ENCODE measurements around the gene IGFBPL1.
"Not testable (repeated sequence)": the region's sequence is repeated elsewhere in the genome, so short reads cannot be mapped to it uniquely, and the experiment has no call there.

The IGFBPL1 gene

DNA sequence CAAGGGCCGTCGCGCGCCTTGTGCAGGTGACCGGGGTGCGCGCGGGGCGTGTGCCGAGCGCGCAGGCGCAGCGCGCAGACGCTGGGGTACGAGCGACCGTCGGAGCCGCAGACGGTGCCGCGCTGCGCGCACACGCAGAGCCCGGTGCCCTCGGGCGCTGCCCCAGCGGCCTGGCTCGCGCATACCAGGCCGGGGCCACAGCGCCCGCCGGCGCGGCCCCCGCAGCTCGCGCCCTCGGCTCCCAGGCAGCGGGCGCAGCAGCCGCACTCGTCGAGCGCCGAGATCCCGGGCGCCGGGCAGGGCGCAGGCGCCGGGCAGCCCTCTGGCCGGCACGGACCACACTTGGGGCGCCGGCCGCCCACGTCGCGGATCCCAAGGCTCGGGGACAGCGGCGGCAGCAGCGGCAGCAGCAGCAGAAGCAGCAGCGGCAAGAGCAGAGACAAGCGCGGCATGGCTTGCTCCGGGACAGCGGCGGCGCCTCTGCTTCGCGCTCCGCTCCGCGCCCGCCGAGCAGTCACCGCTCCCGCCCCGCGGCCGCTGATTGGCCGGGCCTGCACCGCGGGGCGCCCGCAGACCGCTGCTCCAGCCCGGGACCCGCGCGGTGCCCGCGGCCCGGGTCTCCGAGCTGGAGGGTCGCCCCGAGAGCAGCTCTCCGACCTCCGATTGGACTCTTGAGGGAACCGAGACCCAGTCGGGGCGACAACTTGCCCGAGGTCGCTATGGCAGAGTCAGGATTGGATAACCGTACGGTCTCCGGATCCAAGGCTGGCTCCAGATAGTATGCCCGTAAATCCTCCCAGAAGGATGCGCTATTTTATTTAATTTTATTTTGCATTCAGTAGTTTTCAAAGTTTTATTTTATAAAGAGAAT is at the start of gene IGFBPL1:
IGFBPL1 (minus strand) TSS at position 482 of the 871 bp plus-strand sequence; CDS start at position 452, 30 bp downstream.
- no peak for DNase-seq
- in situ Hi-C loops (cut with MboI; ENCODE audit: low pct_unique_long_range_greater_than_20kb, low sequenced_read_pairs) = loop anchor here (25.0 kb wide), 1 partner anchor 263 kb away; no protein-coding TSS in a partner anchor

DNA sequence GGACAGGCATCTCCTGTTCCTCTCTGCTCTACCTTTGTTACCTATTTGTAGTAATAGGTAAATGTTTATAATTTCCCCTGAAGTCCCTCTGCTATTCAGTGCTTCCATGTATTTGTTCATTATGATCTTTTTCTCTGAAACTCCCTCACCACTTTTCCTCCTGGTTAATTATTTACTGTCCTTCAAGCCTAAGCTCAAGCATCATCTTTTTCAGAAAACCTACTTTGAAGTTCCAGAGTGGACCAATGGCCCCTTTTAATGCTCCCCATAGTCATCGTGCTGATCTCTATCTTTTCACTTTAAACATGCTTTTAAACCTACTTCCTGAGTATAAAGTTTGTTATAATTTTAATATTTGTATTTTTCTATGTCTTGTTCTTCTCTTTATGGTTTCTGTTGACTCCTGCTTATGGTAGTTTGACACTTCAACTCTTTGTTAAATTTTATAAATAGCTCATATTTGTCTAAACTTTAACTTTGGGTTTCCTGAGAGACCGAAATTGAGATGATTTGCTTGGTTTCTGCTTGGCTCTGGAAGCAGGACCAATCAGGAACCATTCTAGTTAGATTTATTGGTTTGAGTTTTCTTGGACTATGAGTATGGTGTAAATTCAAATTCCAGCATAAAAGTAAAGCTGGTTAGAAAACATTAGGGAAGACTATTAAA is 48.5 kb upstream of the IGFBPL1 start:
- in situ Hi-C loops (cut with MboI; ENCODE audit: low pct_unique_long_range_greater_than_20kb, low sequenced_read_pairs); DNase-seq: not testable (repeated sequence)

DNA sequence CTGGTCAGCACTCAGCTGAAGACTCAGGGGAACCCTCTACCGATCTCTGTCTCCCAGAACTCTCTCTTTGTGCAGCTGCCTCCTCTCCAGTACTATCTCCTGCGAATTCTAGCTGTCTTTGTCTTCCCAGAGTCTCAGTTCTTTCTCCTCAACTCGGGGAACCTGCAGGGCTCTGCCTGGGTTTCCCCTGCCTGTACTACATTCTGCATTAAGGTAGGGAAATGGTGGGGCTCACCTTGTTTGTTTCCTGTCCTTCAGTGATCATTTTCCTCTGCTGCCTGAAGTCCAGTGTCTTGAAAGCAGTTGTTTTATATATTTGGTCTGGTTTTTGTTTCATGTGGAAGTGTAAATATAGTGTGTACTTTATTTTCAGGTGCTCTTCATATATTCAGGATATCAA is 43.1 kb upstream of the IGFBPL1 start:
- DNase-seq = no peak
- in situ Hi-C loops (cut with MboI; ENCODE audit: low pct_unique_long_range_greater_than_20kb, low sequenced_read_pairs) = no loop called here

- DNase-seq = no peak
- in situ Hi-C loops (cut with MboI; ENCODE audit: low pct_unique_long_range_greater_than_20kb, low sequenced_read_pairs) = no loop called here
Measured at GRCh38 chr9:38453835-38454234, 29.6 kb upstream of the IGFBPL1 start.

- no peak for DNase-seq
- in situ Hi-C loops (cut with MboI; ENCODE audit: low pct_unique_long_range_greater_than_20kb, low sequenced_read_pairs) = no loop called here
Measured at GRCh38 chr9:38451162-38451561, 26.9 kb upstream of the IGFBPL1 start.

GRCh38 chr9:38447703-38448102 is 23.4 kb upstream of the IGFBPL1 start:
- no peak for DNase-seq
- in situ Hi-C loops (cut with MboI; ENCODE audit: low pct_unique_long_range_greater_than_20kb, low sequenced_read_pairs) = no loop called here

DNA sequence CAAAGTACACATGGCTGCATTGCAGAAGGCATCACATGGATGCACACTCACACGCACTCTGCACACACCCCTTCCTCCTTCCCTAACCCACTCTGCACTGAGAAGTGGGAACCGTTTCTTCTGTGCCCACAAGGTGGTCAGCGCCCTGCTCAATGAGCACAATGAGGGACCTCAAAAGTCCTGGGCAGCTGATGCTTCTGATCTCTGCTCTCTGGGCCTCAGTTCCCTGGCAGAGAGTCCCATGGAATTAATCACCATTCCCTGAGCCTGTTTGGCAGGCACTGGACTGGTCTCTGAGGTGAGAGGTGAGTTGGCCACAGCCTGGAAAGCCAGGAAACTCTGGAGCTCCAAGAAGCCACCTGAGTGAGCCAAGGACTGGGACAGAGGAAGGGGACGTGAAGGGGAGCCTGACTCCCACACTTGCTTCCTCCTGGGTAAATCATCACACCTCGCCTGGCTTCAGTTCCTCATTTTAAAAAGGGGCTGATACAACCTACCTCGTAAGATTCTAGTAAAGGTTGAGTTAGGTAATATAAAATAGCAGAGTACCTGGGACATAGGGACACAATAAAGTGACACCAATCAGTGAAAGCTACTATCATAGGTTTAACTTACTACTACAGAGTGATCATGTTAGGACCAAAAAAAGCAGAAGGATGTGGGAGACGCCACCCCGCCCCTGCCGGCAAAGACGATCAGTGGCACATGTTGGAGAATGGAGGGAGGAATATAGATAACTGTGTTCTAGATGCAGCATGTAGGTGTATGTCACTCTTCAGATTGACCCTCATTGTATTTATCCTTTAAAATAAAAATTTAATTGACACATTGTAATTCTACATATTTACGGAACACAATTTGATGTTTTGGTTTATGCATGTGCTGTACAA is 21.1 kb upstream of the IGFBPL1 start:
- in situ Hi-C loops (cut with MboI; ENCODE audit: low pct_unique_long_range_greater_than_20kb, low sequenced_read_pairs) = no loop called here
- DNase-seq = peak; percentile 46

DNA sequence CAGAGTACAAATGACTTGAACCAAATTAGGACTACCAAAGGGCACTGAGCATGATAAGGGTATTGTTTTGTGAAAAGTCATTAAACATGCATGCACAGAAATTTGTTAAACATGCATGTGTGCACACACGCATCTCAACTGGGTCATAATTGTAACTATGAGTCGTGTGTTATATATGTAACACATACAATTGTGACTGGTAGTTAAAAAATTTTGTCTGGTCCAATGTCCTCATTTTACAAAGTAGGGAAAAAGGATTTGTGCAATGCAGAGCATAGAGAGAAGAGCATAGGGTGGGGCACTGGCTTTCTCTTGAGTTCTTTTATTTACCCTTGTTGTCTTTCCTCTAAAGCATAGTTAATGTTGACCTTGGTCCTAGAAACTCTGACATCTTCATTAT is 19.3 kb upstream of the IGFBPL1 start:
- no peak for DNase-seq
- in situ Hi-C loops (cut with MboI; ENCODE audit: low pct_unique_long_range_greater_than_20kb, low sequenced_read_pairs) = no loop called here

- no peak for DNase-seq
- in situ Hi-C loops (cut with MboI; ENCODE audit: low pct_unique_long_range_greater_than_20kb, low sequenced_read_pairs) = no loop called here
Measured at GRCh38 chr9:38443181-38443580, 18.9 kb upstream of the IGFBPL1 start.

DNA sequence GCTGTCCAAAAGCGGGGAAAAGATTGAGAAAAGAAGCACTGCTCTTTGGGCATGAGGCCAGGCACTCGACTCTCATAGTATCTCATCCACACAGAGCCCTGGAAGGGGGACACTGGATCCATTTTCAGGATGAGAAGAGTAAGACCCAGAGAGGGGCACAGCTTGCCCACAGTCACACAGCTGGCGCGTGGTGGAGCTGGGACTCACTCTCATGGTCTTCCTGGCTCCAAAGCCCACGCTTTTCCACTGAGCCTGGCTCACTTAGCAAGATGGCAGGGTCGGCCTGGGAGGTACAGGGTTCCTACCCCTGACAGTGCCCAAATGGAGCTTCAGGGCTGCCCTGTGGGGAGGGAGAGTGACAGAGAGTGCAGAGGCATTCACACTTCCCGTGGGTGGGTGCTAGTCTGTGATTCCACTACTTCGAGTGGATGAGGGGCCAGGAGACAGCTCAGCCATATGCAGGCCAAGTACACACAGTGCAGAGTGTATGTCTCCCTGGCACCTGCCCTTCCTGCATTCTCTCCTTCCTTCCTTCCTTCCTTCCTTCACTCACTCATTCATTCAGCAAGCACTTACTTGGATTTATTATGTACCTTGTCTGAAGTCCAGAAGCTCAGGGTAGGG is 18.3 kb upstream of the IGFBPL1 start:
- DNase-seq = no peak
- in situ Hi-C loops (cut with MboI; ENCODE audit: low pct_unique_long_range_greater_than_20kb, low sequenced_read_pairs) = no loop called here

GRCh38 chr9:38441347-38442085 is 17.3 kb upstream of the IGFBPL1 start:
- DNase-seq = no peak
- in situ Hi-C loops (cut with MboI; ENCODE audit: low pct_unique_long_range_greater_than_20kb, low sequenced_read_pairs) = no loop called here

DNA sequence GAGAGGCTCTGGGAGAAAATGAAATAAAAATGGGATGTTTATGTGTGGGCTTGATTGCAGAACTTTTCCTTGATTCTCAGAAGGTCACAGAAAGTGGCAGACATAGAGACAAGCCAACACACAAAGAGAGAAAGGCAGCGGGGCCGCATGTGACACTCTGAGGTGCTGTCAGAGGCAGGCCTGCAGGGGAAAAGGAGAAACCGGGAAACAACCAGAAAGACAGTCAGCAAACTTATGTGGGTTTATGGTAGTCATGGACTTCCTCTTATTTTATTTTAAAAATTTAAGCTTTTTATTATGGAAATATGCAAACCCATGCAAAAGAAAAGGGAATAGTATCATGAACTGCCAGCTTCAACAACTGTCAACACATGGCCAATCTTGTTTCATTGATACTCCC is 16.3 kb upstream of the IGFBPL1 start:
- DNase-seq = no peak
- in situ Hi-C loops (cut with MboI; ENCODE audit: low pct_unique_long_range_greater_than_20kb, low sequenced_read_pairs) = no loop called here

DNA sequence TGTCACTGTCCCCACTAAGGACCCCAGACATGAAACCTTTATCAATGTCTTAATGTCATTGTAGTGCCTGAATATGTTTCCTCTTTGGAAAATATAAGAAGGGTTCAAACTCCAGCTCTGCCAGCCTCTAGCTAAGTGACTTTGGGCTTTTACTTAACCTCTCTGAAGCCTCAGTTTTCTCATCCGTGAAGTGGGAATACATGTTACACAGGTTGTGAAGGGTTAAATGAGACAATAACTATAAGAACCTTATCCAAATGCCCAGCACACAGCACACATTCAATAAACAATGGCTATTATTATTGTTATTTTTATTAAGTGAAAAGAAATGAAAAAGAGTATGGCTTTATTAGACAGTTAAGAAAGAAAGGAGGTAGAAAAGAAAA is 15.7 kb upstream of the IGFBPL1 start:
- in situ Hi-C loops (cut with MboI; ENCODE audit: low pct_unique_long_range_greater_than_20kb, low sequenced_read_pairs) = no loop called here
- no peak for DNase-seq

- in situ Hi-C loops (cut with MboI; ENCODE audit: low pct_unique_long_range_greater_than_20kb, low sequenced_read_pairs) = no loop called here
- no peak for DNase-seq
Measured at GRCh38 chr9:38439291-38439915, 15.1 kb upstream of the IGFBPL1 start.

DNA sequence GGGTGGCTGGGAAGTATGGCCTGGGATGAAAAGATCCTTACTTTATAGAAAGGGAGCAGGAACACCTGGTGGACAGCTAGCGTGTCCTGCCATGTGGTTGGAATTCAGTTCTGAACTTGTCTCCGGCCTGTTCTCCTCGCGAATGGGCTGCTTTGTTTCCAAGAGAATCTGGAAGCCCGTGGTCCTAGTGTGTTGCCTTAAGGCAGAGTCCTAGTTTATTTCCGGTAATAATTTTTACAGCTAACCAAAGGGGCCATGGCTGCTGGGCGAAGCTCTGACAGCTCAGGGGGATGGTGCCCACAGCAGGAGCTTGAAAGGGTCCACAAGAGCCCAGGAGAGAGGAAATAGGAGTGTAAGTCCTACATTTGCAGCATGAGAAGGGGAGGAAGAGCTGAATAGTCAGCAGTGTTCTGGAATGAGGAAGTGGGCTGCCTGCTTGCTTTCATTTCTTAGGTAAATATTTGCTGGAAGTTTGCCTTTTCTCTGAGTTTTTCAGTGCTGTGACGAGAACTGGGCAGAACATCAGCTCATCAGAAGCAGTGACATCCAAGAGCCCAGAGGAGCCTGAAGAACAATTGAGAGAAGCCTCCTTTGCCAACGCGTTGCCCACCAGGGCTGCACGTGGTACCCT is 13.1 kb upstream of the IGFBPL1 start:
- in situ Hi-C loops (cut with MboI; ENCODE audit: low pct_unique_long_range_greater_than_20kb, low sequenced_read_pairs) = no loop called here
- DNase-seq = no peak

DNA sequence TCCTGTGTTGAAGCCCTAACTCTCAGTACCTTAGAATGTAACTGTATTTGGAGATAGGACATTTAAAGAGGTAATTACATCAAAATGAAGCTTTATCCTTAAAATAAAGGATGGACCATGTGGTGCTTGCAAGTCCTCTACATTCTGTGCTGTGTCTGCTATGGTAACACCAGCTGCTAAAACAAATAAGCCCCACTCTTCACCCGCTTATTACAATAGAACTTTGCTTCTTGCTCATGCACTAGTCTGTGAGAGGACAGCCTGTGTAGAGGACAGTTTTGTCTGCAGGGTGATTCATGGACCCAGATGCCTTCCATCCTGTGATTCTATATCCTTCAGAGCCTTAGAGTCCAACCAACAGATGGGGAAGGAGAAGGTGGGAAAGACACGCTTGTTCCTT is 12.5 kb upstream of the IGFBPL1 start:
- in situ Hi-C loops (cut with MboI; ENCODE audit: low pct_unique_long_range_greater_than_20kb, low sequenced_read_pairs) = no loop called here
- DNase-seq = no peak

GRCh38 chr9:38435521-38435920 is 11.3 kb upstream of the IGFBPL1 start:
- in situ Hi-C loops (cut with MboI; ENCODE audit: low pct_unique_long_range_greater_than_20kb, low sequenced_read_pairs) = no loop called here

GRCh38 chr9:38434853-38435252 is 10.6 kb upstream of the IGFBPL1 start:
- in situ Hi-C loops (cut with MboI; ENCODE audit: low pct_unique_long_range_greater_than_20kb, low sequenced_read_pairs) = no loop called here

More at GRCh38 chr9:38435521-38435920, 11.3 kb upstream of the IGFBPL1 start:
- DNase-seq = no peak

More at GRCh38 chr9:38434853-38435252, 10.6 kb upstream of the IGFBPL1 start:
- DNase-seq = no peak

Measured in KBM-7 (cell line).